OCI-M2 (cell line): ENCODE data around the gene CWC27.

Experiments
- DNase-seq: peaks from one replicate; lab custom pipeline; 2025; ENCODE audit not compliant: unreplicated experiment; lab: John Stamatoyannopoulos, UW

CWC27 gene

GRCh38 chr5:65032250-65032649, 263.5 kb downstream of the CWC27 start:
- no peak for DNase-seq

- DNase-seq, result no peak
Observed at GRCh38 chr5:65034029-65034812, 265.5 kb downstream of the CWC27 start.

GRCh38 chr5:65034813-65035209, 266.1 kb downstream of the CWC27 start:
- DNase-seq, result no peak

- no peak for DNase-seq
Observed at GRCh38 chr5:65035211-65036206, 266.8 kb downstream of the CWC27 start.

GRCh38 chr5:65037831-65038815, 269.4 kb downstream of the CWC27 start:
- DNase-seq, result no peak

- no peak for DNase-seq
Observed at GRCh38 chr5:65041296-65042158, 272.8 kb downstream of the CWC27 start.

- DNase-seq, result no peak
Observed at GRCh38 chr5:65043843-65044359, 275.2 kb downstream of the CWC27 start.

GRCh38 chr5:65047225-65047624, 278.5 kb downstream of the CWC27 start:
- no peak for DNase-seq

GRCh38 chr5:65047948-65048690, 279.4 kb downstream of the CWC27 start:
- DNase-seq, result no peak

GRCh38 chr5:65050140-65050539, 281.4 kb downstream of the CWC27 start:
- DNase-seq, result no peak

- DNase-seq, result no peak
Observed at GRCh38 chr5:65050826-65051498, 282.2 kb downstream of the CWC27 start.

- no peak for DNase-seq
Observed at GRCh38 chr5:65055938-65056337, 287.2 kb downstream of the CWC27 start.

- no peak for DNase-seq
Observed at GRCh38 chr5:65059681-65060598, 291.2 kb downstream of the CWC27 start.

- no peak for DNase-seq
Observed at GRCh38 chr5:65061250-65061973, 292.7 kb downstream of the CWC27 start.

GRCh38 chr5:65061974-65062353, 293.2 kb downstream of the CWC27 start:
- DNase-seq, result no peak

- no peak for DNase-seq
Observed at GRCh38 chr5:65062469-65063083, 293.8 kb downstream of the CWC27 start.
